NCI-H2171 treated with DMSO at 0.1 percent for 48 hours (cell line): ENCODE results near the gene DLGAP1.
"Not testable (repeated sequence)": the region's sequence is repeated elsewhere in the genome, so short reads cannot be mapped to it uniquely, and the experiment has no call there.

Experiments used
- DNase-seq: peaks from one replicate; lab custom pipeline; 2025; lab: John Stamatoyannopoulos, UW

DLGAP1 gene

GRCh38 chr18:3603421-3604234 lies 851.5 kb downstream of the DLGAP1 start:
- peak; percentile 92 for DNase-seq

- not testable (repeated sequence) for DNase-seq
Observed at GRCh38 chr18:3601106-3601755, 853.9 kb downstream of the DLGAP1 start.

DNA sequence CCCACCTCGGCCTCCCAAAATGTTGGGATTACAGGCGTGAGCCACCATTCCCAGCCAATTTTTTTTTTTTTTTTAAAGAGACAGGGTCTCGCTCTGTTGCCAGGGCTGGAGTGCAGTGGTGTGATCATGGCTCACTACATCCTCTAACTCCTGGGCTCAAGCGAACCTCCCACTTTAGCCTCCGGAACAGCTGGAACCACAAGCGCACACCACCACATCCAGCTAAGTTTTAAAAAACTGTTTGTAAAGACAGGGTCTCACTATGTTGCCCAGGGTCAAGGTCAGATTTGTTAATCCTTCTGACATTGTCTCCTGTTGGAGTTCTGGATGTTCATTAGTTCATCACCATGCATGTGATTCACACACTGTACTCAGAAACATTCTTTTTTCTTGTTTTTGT lies 855.2 kb downstream of the DLGAP1 start:
- no peak for DNase-seq

DNA sequence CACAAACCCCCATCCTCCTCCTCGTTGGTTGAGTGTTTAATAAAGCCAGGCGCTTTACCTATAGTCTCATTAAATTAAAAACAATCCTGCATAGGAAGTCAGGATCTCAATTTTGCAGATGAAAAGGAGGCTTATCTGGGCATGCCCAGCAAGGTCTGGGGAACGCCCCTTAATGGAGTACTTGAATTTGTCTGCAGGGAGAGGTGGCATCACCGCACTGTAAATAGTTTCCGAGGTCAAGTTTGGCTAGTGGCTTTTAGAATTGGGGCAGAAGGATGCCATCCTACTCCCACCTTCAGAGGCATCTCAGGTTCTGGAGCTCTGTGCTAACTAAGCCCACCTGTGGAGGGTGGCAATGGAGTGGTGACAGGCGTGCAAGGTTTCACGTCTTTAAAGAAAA lies 855.9 kb downstream of the DLGAP1 start:
- no peak for DNase-seq

- no peak for DNase-seq
Observed at GRCh38 chr18:3598581-3598980, 856.5 kb downstream of the DLGAP1 start.

DNA sequence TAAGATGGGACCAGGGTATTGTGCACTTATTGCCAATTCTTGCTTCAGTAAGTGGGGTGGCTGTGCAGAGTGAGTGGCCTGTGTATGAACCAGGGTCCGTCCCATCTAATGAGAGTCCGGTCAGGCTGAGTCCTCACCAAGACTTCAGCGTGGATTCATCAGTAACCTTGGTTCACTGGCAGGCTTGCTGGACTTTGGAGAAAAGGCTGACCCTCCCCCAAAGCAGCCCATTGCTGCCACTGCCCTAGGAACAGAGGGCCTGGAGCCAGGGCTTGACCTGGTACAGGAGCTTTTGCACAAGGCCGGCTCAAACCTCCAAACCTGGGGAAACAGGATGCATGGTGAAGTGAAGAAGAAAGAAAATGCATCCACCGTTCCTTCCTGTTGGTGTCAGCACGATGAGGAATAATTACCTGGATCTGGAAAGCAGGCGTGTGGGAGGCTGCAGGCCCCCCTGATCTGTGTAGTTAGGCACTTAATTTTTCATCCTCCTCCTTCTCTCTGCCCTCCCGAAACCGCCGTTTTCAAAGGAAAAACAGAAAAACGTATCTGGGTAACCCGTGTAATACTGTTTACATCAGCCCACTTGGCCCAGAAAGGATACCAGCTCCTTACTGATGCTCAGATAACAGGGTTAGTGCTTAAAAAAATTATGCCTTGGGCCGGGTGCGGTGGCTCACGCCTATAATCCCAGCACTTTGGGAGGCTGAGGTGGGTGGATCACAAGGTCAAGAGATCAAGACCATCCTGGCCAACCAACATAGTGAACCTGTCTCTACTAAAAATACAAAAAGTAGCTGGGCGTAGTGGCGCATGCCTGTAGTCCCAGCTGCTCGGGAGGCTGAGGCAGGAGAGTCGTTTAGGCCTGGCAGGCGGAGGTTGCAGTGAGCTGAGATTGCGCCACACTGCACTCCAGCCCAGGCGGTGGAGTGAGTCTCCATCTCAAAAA lies 857.4 kb downstream of the DLGAP1 start:
- no peak for DNase-seq

DNA sequence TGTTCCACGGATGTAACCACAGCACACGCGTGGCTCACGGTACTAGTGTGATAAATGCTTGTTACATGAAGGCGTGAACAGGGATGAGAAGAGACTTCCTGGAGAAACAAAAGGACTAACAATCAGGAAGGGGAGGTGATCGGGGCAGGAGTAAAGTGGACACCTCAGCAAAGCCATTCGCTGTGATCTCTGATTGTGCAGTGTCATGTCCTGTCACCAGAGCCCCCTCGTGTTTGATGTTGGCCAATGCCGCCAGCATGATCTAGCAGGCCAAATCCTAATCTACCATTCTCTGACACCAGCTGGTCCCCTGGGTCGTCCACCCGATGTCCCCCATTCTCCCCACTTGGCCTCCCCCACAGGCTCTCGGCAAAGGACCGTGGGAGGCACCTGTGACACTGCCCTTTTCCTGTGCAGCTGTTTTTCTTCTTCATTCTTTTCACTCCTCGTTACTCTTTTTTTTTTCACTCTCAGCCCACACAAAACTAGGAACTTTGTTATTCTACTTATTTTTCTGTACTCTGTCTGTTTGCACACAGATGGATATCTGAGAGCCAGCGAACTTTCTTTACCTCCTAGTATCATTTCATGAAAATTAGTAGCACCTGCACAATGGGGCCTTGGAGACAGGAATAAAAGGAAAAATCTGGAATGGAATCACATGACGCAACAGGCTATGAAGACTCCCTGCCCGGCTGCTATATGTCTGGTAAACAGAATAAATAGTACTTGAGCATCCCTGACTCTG lies 858.3 kb downstream of the DLGAP1 start:
- no peak for DNase-seq

DNA sequence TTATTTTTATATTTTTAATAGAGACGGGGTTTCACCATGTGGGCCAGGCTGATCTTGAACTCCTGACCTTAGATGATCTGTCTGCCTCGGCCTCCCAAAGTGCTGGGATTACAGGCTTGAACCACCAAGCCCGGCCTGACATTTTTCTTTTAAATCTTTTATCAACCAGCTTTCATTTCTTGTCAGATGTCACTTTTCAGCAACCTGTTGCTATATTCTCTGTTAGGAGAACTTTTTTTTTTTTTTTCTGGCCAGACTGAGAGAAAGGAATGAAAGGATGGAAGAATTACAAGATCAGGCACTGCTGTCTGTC lies 858.8 kb downstream of the DLGAP1 start:
- DNase-seq, result no peak

GRCh38 chr18:3595369-3596273 lies 859.5 kb downstream of the DLGAP1 start:
- DNase-seq, result peak; percentile 96

- DNase-seq, result no peak
Observed at GRCh38 chr18:3594760-3595368, 860.2 kb downstream of the DLGAP1 start.

DNA sequence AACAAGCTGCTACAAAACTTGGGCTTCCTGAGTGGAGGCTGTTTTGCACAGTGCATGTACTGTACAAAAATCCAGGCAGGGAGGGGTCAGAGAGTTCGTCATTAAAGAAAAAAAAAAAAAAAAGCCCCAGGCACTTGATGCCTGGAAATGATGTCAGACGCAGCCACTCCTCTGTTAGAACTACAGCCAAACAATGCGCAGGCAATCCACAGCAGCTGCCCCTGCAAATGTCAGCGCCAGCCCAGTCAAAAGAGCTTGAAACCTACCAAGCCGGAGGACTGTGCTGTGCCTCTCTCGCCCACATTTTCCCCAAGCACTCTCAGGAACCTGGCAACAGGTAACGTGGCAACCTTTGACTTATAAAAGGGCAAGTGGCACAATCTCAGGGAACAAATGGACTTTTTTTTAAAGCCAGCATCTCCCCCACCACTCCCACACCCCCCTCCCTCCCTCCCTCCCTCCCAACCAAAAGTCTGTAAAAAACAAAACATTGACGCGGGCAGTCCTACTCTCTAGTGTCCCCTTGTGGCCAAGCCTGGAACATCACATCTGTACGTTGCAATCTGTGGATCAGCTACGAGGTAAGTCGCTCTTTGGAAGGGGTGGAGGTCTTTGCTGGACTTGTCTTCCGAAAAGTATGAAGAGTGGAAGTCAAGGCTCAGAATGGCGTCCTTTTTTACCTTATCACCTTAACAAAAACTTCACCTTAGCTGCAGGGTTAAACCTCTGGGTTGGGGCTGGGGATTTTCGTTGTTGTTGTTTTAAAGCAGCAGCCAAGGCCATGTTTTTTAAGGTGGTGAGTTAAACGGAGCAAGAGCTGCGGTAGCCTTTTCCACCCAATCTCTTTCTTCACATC lies 861.0 kb downstream of the DLGAP1 start:
- peak; percentile 96 for DNase-seq

GRCh38 chr18:3593381-3593903 lies 861.7 kb downstream of the DLGAP1 start:
- DNase-seq, result peak; percentile 89

DNA sequence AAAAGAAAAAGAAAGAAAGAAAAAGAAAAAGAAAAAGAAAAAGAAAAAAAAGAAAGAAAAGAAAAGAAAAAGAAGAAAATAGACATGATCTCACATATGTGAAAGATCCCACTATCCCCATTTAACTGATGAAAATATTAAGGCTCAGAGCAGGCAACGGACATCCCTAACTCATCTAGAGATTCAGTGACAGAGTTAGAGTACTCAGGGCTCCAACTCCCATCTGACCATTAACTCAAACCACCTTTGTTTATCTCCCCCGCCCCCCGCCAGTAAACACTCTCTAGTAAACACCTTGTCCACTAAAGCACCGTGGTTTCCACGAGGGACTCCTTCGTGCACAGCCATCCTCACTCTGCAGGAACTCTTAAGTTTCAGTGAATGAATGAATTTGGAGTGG lies 862.2 kb downstream of the DLGAP1 start:
- DNase-seq, result no peak

DNA sequence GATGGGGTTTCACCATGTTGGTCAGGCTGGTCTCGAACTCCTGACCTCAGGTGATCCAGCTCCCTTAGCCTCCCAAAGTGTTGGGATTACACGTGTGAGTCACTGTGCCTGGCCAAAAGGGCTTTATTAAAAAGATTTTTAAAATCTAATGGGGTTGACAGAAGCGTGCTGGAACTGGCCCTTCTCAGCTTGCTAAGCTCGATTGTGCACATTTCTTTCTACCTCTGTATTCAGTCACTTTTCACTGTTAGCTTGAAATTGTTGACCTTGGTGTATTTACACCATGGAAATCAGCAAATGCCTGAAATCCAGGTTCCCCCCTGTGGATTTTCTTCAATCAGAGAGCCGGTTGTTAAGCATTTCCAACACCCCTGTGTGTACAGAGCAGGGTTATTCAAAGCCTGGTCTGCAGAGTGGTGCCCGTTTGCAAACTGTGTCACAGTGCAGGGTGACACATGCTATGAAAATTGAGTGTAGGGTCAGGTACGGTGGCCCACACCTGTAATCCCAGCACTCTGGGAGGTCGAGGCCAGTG lies 864.9 kb downstream of the DLGAP1 start:
- no peak for DNase-seq

- peak; percentile 55 for DNase-seq
Observed at GRCh38 chr18:3585656-3586509, 869.2 kb downstream of the DLGAP1 start.

- DNase-seq, result no peak
Observed at GRCh38 chr18:3584897-3585460, 870.1 kb downstream of the DLGAP1 start.

GRCh38 chr18:3584266-3584861 lies 870.7 kb downstream of the DLGAP1 start:
- DNase-seq, result no peak
